SKM-1 treated with dmso at 0.1 percent for 144 hours (cell line): ENCODE results near the gene DSG2.
A peak's percentile ranks its signal among the peaks of the same experiment; 100 is the strongest.
"Not testable (repeated sequence)": the region's sequence is repeated elsewhere in the genome, so short reads cannot be mapped to it uniquely, and the experiment has no call there.

Experiments used
- DNase-seq: peaks from one replicate; lab custom pipeline; 2025; ENCODE audit not compliant: unreplicated experiment; lab: John Stamatoyannopoulos, UW

DSG2 gene

GRCh38 chr18:31497836-31498573, at the start of gene DSG2:
Gene DSG2 (plus strand): TSS chr18:31498177. CDS start chr18:31498252, 75 bp downstream.
- peak; percentile 27 for DNase-seq

- no peak for DNase-seq
These were observed 47.6 kb upstream of the DSG2 start for GRCh38 chr18:31450409-31450808.

GRCh38 chr18:31451625-31452024, 46.4 kb upstream of the DSG2 start:
- no peak for DNase-seq

GRCh38 chr18:31454066-31454708, 43.8 kb upstream of the DSG2 start:
- DNase-seq: no peak

- no peak for DNase-seq
These were observed 28.3 kb upstream of the DSG2 start for GRCh38 chr18:31469629-31470028.

- no peak for DNase-seq
These were observed 19.3 kb upstream of the DSG2 start for GRCh38 chr18:31478688-31479087.

- DNase-seq: no peak
These were observed 15.9 kb upstream of the DSG2 start for GRCh38 chr18:31482051-31482450.

GRCh38 chr18:31483396-31483795, 14.6 kb upstream of the DSG2 start:
- no peak for DNase-seq

GRCh38 chr18:31484461-31484860, 13.5 kb upstream of the DSG2 start:
- DNase-seq: no peak

GRCh38 chr18:31486165-31486564, 11.8 kb upstream of the DSG2 start:
- DNase-seq: no peak

GRCh38 chr18:31487246-31488015, 10.5 kb upstream of the DSG2 start:
- no peak for DNase-seq

- no peak for DNase-seq
These were observed 8.7 kb upstream of the DSG2 start for GRCh38 chr18:31489311-31489710.

- no peak for DNase-seq
These were observed 7.6 kb upstream of the DSG2 start for GRCh38 chr18:31490387-31490786.

GRCh38 chr18:31490833-31491232, 7.1 kb upstream of the DSG2 start:
- no peak for DNase-seq

GRCh38 chr18:31491586-31491985, 6.4 kb upstream of the DSG2 start:
- no peak for DNase-seq

GRCh38 chr18:31492671-31493070, 5.3 kb upstream of the DSG2 start:
- no peak for DNase-seq

- DNase-seq: no peak
These were observed 4.8 kb upstream of the DSG2 start for GRCh38 chr18:31493171-31493570.

GRCh38 chr18:31493941-31494340, 4.0 kb upstream of the DSG2 start:
- DNase-seq: no peak

- DNase-seq: not testable (repeated sequence)
These were observed 3.2 kb upstream of the DSG2 start for GRCh38 chr18:31494705-31495244.

- DNase-seq: no peak
These were observed 557 bp upstream of the DSG2 start for GRCh38 chr18:31497404-31497835.
